CD8-positive, alpha-beta memory T cell (primary cell): ENCODE data around the gene ANKRD44. TPM values are rescaled to one million over a fixed set of nuclear protein-coding genes. Genes with fewer than 3 reads are reported as not detected.
"Not testable (repeated sequence)": the region's sequence is repeated elsewhere in the genome, so short reads cannot be mapped to it uniquely, and the experiment has no call there.

Experiments
- CTCF ChIA-PET: fragments of 350-600 bp; sonication (Branson Sonifier 250); formaldehyde crosslinking; loops from one replicate; lab custom pipeline; 2021; ENCODE audit warnings: antibody characterized with exemption; lab: Charles Lee
- POLR2A ChIA-PET: fragments of 350-600 bp; sonication (Branson Sonifier 250); formaldehyde crosslinking; loops from one replicate; lab custom pipeline; 2021; ENCODE audit warnings: antibody characterized with exemption; lab: Charles Lee
- DNase-seq, 5 donors: peaks; one replicate each; pipeline versions ENCODE4 v3.0.0 to v3.0.0-alpha.2; 2020 to 2022; ENCODE audit warnings: mixed read lengths in 1 of 5
- H3K27ac ChIP-seq: one replicate; pipeline ENCODE4 v1.7.0; 2013; ENCODE audit warnings: low read depth, mild to moderate bottlenecking, low read length, moderate library complexity
- H3K27me3 ChIP-seq: 2 replicates; pipeline ENCODE4 v1.7.0; 2013; ENCODE audit warnings: low read length, mild to moderate bottlenecking; ENCODE audit not compliant: insufficient read depth, poor library complexity, severe bottlenecking
- H3K36me3 ChIP-seq: 2 replicates; pipeline ENCODE4 v1.7.0; 2013; ENCODE audit warnings: mild to moderate bottlenecking, low read length, moderate library complexity; ENCODE audit not compliant: insufficient read depth
- H3K4me1 ChIP-seq: 2 replicates; pipeline ENCODE4 v1.7.0; 2013; ENCODE audit warnings: mild to moderate bottlenecking, low read length, moderate library complexity; ENCODE audit not compliant: insufficient read depth
- H3K4me3 ChIP-seq: 2 replicates; pipeline ENCODE4 v1.7.0; 2013; ENCODE audit warnings: mild to moderate bottlenecking, low read length
- H3K9me3 ChIP-seq: 2 replicates; pipeline ENCODE4 v1.7.0; 2013; ENCODE audit warnings: mild to moderate bottlenecking, low read length
- H3K27ac Mint-ChIP-seq, 8 donors: one replicate each; pipeline ENCODE4 v1.8.0; 2020 to 2021; ENCODE audit warnings: mixed read lengths in 8 of 8, mild to moderate bottlenecking in 6 of 8, inconsistent platforms in 3 of 8, moderate library complexity in 3 of 8
- H3K27me3 Mint-ChIP-seq, 2 donors: one replicate each; pipeline ENCODE4 v1.8.0; 2020 to 2021; ENCODE audit warnings: mixed read lengths in 2 of 2, mild to moderate bottlenecking in 1 of 2, moderate library complexity in 1 of 2
- H3K36me3 Mint-ChIP-seq, 3 donors: one replicate each; pipeline ENCODE4 v1.8.0; 2020 to 2021; ENCODE audit warnings: mixed read lengths in 3 of 3, inconsistent platforms in 1 of 3, mild to moderate bottlenecking in 1 of 3
- H3K4me1 Mint-ChIP-seq, 3 donors: one replicate each; pipeline ENCODE4 v1.8.0; 2020 to 2021; ENCODE audit warnings: mixed read lengths in 3 of 3, inconsistent platforms in 1 of 3, mild to moderate bottlenecking in 1 of 3
- H3K4me3 Mint-ChIP-seq, 7 donors: one replicate each; pipeline ENCODE4 v1.8.0; 2020 to 2021; ENCODE audit warnings: mixed read lengths in 7 of 7, mild to moderate bottlenecking in 6 of 7, moderate library complexity in 4 of 7, inconsistent platforms in 2 of 7
- H3K9me3 Mint-ChIP-seq, 5 donors: one replicate each; pipeline ENCODE4 v1.8.0; 2020 to 2022; ENCODE audit warnings: mixed read lengths in 5 of 5, mild to moderate bottlenecking in 3 of 5, moderate library complexity in 2 of 5, inconsistent platforms in 1 of 5
- polyA plus RNA-seq: library from polyadenylated mRNA; unstranded; fragments of 300-500 nt; fragmentation: Illumina TruSeq; gene quantifications from one replicate; pipeline ENCODE4 v1.2.3, GENCODE V29; 2021
- total RNA-seq, 2 experiments: library from RNA; stranded (reverse); gene quantifications; one replicate each; pipeline ENCODE4 v1.2.3, GENCODE V29; 2021

ANKRD44 gene
- total and polyA plus RNA-seq, 3 experiments from 2014 or later: 90.1 to 150 (median 142) TPM

DNA sequence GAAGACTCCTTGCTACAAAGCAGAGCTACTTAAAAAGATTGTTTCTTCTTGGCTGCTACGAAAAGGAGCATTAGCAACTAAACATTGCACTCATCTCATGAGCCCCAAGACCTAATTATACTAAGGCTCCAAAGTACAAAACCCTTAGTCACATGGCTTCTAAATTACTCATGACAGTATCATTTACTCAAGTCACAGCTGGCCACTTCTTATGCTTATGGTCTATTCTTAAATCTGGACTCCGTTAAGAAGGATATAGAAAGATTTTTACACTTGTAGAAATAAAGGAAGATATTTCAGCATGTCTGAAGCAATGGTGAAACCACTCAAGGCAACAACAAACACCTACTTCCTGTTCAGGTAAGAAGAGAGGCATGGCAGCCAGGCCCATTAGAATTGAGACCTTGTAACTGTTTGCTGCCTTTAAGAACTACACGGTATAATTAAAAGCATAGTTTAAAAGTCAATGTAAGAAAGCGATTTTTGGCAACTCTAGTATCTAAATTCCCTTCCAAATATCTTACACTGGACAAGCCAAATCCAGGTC is 12.7 kb downstream of the ANKRD44 start:
- Mint-ChIP-seq H3K27ac (peak overlapping the region; percentile 71 to 99 (median 96)), H3K9me3 (peaks cover 0 to 6% (median 0%) of the 10 kb centered on the region in 5 donors), H3K4me1 (peaks cover 94 to 100% (median 99%) of the 10 kb centered on the region in 3 donors), H3K4me3 (peak overlapping the region; percentile 48 to 83 (median 72)), H3K36me3 (peaks cover 21 to 63% (median 39%) of the 10 kb centered on the region in 3 donors), H3K27me3 (no peaks in the 10 kb centered on the region)
- Histone ChIP-seq H3K36me3 (peaks cover 6% of the 10 kb centered on the region), H3K27ac (no peak overlapping the region), H3K4me1 (peaks cover 99% of the 10 kb centered on the region), H3K9me3 (no peaks in the 10 kb centered on the region), H3K27me3 (no peaks in the 10 kb centered on the region), H3K4me3 (peak overlapping the region; percentile 19)
- DNase-seq: no peak
- ChIA-PET CTCF (interaction anchor here (0.8 to 2.9 kb wide), 6 partner anchors 11 to 185 kb away, joined by 3 to 17 read pairs (median 3); partner anchors contain the start of gene ANKRD44), POLR2A (interaction anchor here (0.6 to 2.6 kb wide), 4 partner anchors 11 to 60 kb away, joined by 3 to 19 read pairs (median 4); partner anchors contain the start of gene ANKRD44)

DNA sequence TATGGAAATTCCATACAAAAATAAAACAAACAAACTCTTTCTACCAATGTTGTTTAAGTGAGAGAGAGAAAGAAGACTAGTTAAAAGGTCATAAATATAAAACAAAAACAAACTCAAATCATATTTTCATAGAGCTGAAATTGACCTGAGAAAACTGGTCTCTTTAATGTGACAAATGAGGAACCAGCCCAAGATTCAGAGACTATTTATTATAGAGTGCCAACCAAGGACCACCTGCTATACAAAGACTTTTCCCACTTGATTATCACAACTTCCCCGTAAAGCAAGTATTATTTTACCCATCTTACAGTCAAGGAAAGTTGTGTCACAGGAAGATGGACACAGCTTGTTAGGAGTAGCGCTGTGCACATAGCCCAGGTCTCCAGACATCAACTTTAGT is 13.3 kb downstream of the ANKRD44 start:
- peaks cover 6% of the 10 kb centered on the region for H3K36me3 ChIP-seq
- H3K27me3 Mint-ChIP-seq: no peaks in the 10 kb centered on the region
- peaks cover 21 to 61% (median 35%) of the 10 kb centered on the region in 3 donors for H3K36me3 Mint-ChIP-seq
- peaks cover 95 to 100% (median 99%) of the 10 kb centered on the region in 3 donors for H3K4me1 Mint-ChIP-seq
- DNase-seq: no peak
- no peaks in the 10 kb centered on the region for H3K27me3 ChIP-seq
- H3K9me3 ChIP-seq: no peaks in the 10 kb centered on the region
- H3K27ac Mint-ChIP-seq: peak overlapping the region; percentile 71 to 99 (median 96)
- peak overlapping the region; percentile 60 to 83 (median 65) for H3K4me3 Mint-ChIP-seq
- peak overlapping the region; percentile 44 for H3K4me3 ChIP-seq
- peaks cover 0 to 6% (median 0%) of the 10 kb centered on the region in 5 donors for H3K9me3 Mint-ChIP-seq
- ChIA-PET CTCF (interaction anchor here (0.8 to 2.9 kb wide), 4 partner anchors 11 to 184 kb away, joined by 3 to 17 read pairs (median 5); partner anchors contain the start of gene ANKRD44), POLR2A (interaction anchor here (0.6 to 2.6 kb wide), 5 partner anchors 11 to 60 kb away, joined by 3 to 19 read pairs (median 3); partner anchors contain the start of gene ANKRD44)
- peaks cover 99% of the 10 kb centered on the region for H3K4me1 ChIP-seq
- H3K27ac ChIP-seq: no peak overlapping the region

DNA sequence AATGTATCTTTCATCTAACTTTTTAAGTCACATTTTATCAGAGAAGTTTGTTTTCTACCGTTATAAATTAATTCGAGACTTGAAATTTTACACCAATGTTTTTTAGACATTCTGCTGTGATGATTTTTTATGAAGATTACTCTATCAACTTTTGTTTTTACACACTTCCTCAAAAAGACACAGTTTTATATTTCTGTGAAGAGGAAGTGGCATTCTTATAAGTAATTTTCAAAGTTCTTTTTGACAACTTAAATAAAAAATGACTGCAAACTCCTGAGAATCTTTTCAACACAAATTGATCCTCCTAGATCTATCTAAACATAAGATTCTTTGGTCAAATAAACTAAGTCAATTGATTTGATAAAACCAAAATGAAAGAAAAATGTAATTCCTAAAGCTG is 13.7 kb downstream of the ANKRD44 start:
- ChIA-PET POLR2A (interaction anchor here (0.7 to 2.6 kb wide), 2 partner anchors 12 to 33 kb away, joined by 3 to 19 read pairs; no protein-coding TSS in a partner anchor), CTCF (interaction anchor here (1.4 to 2.9 kb wide), 3 partner anchors 12 to 184 kb away, joined by 3 to 17 read pairs (median 7); partner anchors contain the start of gene ANKRD44)
- H3K4me1 ChIP-seq: peaks cover 99% of the 10 kb centered on the region
- H3K27me3 ChIP-seq: no peaks in the 10 kb centered on the region
- H3K4me3 Mint-ChIP-seq: peak overlapping the region; percentile 60 to 83 (median 65)
- peaks cover 0 to 7% (median 0%) of the 10 kb centered on the region in 5 donors for H3K9me3 Mint-ChIP-seq
- H3K4me3 ChIP-seq: peak overlapping the region; percentile 44
- no peaks in the 10 kb centered on the region for H3K27me3 Mint-ChIP-seq
- DNase-seq: no peak
- peak overlapping the region; percentile 71 to 99 (median 96) for H3K27ac Mint-ChIP-seq
- H3K36me3 ChIP-seq: peaks cover 2% of the 10 kb centered on the region
- H3K4me1 Mint-ChIP-seq: peaks cover 96 to 100% (median 99%) of the 10 kb centered on the region in 3 donors
- H3K27ac ChIP-seq: no peak overlapping the region
- no peaks in the 10 kb centered on the region for H3K9me3 ChIP-seq
- peaks cover 19 to 62% (median 33%) of the 10 kb centered on the region in 3 donors for H3K36me3 Mint-ChIP-seq

DNA sequence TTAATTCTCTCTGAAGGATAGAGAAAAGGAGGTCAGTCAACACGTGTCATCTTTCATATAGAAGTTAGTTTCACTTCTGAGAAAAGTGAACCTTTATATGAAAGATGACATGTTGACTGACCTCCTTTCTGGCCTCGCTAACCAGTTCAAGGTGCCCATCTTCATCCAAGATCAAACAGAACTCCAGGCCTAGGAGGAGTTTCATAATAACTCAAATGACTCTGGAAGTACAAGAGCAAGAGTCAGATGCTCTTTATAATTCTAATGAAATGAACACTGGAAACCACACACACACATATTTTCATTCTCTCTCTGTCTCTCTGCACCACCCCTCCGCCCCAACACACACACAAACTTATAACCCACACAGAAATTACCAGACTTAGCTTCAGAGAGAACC is 16.3 kb downstream of the ANKRD44 start:
- Histone ChIP-seq H3K27ac (no peak overlapping the region), H3K4me1 (peaks cover 94% of the 10 kb centered on the region), H3K27me3 (no peaks in the 10 kb centered on the region), H3K4me3 (peak overlapping the region; percentile 13), H3K9me3 (no peaks in the 10 kb centered on the region), H3K36me3 (no peaks in the 10 kb centered on the region)
- CTCF ChIA-PET: interaction anchor here (1.0 to 2.4 kb wide), 6 partner anchors 8 to 99 kb away, joined by 3 to 11 read pairs (median 4); no protein-coding TSS in a partner anchor
- peaks cover 93 to 97% (median 96%) of the 10 kb centered on the region in 3 donors for H3K4me1 Mint-ChIP-seq
- H3K27me3 Mint-ChIP-seq: no peaks in the 10 kb centered on the region
- H3K4me3 Mint-ChIP-seq: peak overlapping the region; percentile 60 to 92 (median 85)
- H3K27ac Mint-ChIP-seq: peak overlapping the region; percentile 92 to 99 (median 97)
- DNase-seq: peak in 3 of 5 donors; percentile 34 to 55 (median 50)
- peaks cover 13 to 50% (median 24%) of the 10 kb centered on the region in 3 donors for H3K36me3 Mint-ChIP-seq
- peaks cover 0 to 8% (median 0%) of the 10 kb centered on the region in 5 donors for H3K9me3 Mint-ChIP-seq
- POLR2A ChIA-PET: interaction anchor here (1.1 to 2.1 kb wide), 4 partner anchors 9 to 87 kb away, joined by 4 to 20 read pairs (median 7); partner anchors contain the start of gene ANKRD44

DNA sequence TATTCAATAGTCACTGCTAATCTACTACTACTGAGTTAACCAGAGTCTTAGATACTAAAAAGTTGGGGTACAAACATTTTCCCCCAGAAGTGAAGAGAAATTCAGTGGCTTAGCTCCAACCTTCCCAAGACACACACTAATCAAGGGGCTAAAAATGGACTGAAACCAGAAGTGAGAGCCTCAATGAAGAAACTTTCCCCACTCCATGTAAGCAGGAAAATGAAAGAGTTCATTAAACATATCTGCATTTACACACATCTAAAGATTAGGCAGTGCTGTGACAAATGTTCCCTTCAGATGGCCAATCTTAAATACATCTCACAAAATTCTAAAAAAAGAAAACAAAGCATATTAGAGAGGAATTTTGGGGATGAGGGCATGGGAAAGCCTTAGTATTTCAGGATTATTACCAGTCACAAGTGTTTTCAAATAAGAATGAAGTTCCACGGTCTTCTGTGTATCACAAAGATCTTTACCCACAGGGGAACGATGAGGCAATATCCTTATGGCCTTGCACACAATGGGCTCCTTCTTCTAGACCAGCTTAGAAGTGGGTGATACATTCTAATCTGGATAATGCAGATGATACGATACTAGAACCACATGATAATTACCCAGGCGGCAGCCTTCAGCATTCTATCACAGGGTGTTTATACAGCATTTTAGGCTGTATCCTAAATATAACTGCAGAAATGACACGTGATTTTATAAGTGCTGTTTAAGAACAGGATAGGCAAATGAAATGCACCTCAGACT is 17.1 kb downstream of the ANKRD44 start:
- Mint-ChIP-seq H3K27ac (peak overlapping the region; percentile 92 to 99 (median 97)), H3K4me1 (peaks cover 93 to 97% (median 94%) of the 10 kb centered on the region in 3 donors), H3K4me3 (peak overlapping the region; percentile 60 to 92 (median 85)), H3K9me3 (peaks cover 0 to 3% (median 0%) of the 10 kb centered on the region in 5 donors), H3K36me3 (peaks cover 12 to 43% (median 16%) of the 10 kb centered on the region in 3 donors), H3K27me3 (no peaks in the 10 kb centered on the region)
- Histone ChIP-seq H3K36me3 (no peaks in the 10 kb centered on the region), H3K4me3 (peak overlapping the region; percentile 13), H3K27ac (peak overlapping the region; percentile 15), H3K9me3 (no peaks in the 10 kb centered on the region), H3K27me3 (no peaks in the 10 kb centered on the region), H3K4me1 (peaks cover 94% of the 10 kb centered on the region)
- ChIA-PET CTCF (interaction anchor here (1.0 to 2.4 kb wide), 7 partner anchors 8 to 99 kb away, joined by 3 to 11 read pairs (median 5); no protein-coding TSS in a partner anchor), POLR2A (interaction anchor here (0.6 to 2.1 kb wide), 7 partner anchors 9 to 86 kb away, joined by 3 to 20 read pairs (median 5); partner anchors contain the start of gene ANKRD44)
- DNase-seq: peak in 3 of 5 donors; percentile 10 to 56 (median 50)

DNA sequence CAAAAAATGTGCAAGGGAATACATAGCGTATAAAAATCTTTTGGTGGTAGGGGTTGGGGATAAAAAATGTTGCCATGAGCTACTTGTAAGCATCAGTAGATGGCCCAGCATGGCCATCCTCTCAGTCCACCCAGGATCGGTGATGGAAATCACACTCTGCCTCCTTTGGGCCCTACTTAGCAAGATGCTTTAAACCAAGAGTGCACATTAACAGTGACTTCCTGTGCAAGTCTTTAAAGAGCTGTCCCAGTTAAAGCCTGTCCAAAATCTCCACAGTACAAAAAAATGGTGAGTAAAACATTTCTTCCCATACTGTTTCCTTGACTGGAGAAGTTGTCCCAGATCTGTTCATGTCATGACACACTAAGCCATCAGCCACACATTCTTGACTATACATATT is 18.0 kb downstream of the ANKRD44 start:
- POLR2A ChIA-PET: interaction anchor here (0.6 to 1.3 kb wide), 3 partner anchors 10 to 58 kb away, joined by 3 to 5 read pairs (median 3); no protein-coding TSS in a partner anchor
- Mint-ChIP-seq H3K4me3 (peak overlapping the region; percentile 60 to 92 (median 85)), H3K9me3 (peaks cover 0 to 3% (median 0%) of the 10 kb centered on the region in 5 donors), H3K36me3 (peaks cover 9 to 35% (median 9%) of the 10 kb centered on the region in 3 donors), H3K27me3 (no peaks in the 10 kb centered on the region), H3K27ac (peak overlapping the region; percentile 92 to 99 (median 97)), H3K4me1 (peaks cover 90 to 97% (median 94%) of the 10 kb centered on the region in 3 donors)
- Histone ChIP-seq H3K36me3 (no peaks in the 10 kb centered on the region), H3K4me3 (peak overlapping the region; percentile 13), H3K4me1 (peaks cover 94% of the 10 kb centered on the region), H3K27ac (no peak overlapping the region), H3K27me3 (no peaks in the 10 kb centered on the region), H3K9me3 (no peaks in the 10 kb centered on the region)
- DNase-seq: peak in 1 of 5 donors; percentile 14
- CTCF ChIA-PET: interaction anchor here (1.3 to 2.4 kb wide), 3 partner anchors 11 to 94 kb away, joined by 4 to 11 read pairs (median 10); no protein-coding TSS in a partner anchor

DNA sequence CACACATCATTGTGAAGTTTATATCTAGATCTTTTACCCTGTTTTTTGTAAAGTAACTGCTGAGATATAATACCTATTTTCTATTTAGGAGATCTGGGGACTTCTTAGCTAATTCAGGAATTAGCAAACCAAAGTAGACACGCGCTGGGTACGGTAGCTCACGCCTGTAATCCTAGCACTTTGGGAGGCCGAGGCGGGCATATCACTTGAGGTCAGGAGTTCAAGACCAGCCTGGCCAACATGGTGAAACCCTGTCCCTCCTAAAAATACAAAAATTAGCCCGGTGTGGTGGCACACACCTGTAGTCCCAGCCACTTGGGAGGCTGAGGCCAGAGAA is 23.0 kb downstream of the ANKRD44 start:
- H3K9me3 ChIP-seq, H3K27ac ChIP-seq, DNase-seq, H3K36me3 ChIP-seq, H3K27me3 ChIP-seq, H3K9me3 Mint-ChIP-seq, H3K27me3 Mint-ChIP-seq: not testable (repeated sequence)
- peak overlapping the region; percentile 85 to 100 (median 97) for H3K27ac Mint-ChIP-seq
- H3K36me3 Mint-ChIP-seq: peaks cover 4 to 29% (median 15%) of the 10 kb centered on the region in 3 donors
- H3K4me1 Mint-ChIP-seq: peaks cover 86 to 97% (median 92%) of the 10 kb centered on the region in 3 donors
- Histone ChIP-seq H3K4me3 (peak overlapping the region; percentile 29), H3K4me1 (peaks cover 94% of the 10 kb centered on the region)
- ChIA-PET CTCF (interaction anchor here (1.1 to 1.4 kb wide), 4 partner anchors 10 to 89 kb away, joined by 3 to 4 read pairs (median 3); no protein-coding TSS in a partner anchor), POLR2A (interaction anchor here (0.6 to 1.5 kb wide), 4 partner anchors 12 to 38 kb away, joined by 3 to 4 read pairs (median 3); no protein-coding TSS in a partner anchor)
- peak overlapping the region; percentile 53 to 90 (median 84) for H3K4me3 Mint-ChIP-seq
